ENCODE data around the gene PODNL1.

Gene PODNL1

DNA sequence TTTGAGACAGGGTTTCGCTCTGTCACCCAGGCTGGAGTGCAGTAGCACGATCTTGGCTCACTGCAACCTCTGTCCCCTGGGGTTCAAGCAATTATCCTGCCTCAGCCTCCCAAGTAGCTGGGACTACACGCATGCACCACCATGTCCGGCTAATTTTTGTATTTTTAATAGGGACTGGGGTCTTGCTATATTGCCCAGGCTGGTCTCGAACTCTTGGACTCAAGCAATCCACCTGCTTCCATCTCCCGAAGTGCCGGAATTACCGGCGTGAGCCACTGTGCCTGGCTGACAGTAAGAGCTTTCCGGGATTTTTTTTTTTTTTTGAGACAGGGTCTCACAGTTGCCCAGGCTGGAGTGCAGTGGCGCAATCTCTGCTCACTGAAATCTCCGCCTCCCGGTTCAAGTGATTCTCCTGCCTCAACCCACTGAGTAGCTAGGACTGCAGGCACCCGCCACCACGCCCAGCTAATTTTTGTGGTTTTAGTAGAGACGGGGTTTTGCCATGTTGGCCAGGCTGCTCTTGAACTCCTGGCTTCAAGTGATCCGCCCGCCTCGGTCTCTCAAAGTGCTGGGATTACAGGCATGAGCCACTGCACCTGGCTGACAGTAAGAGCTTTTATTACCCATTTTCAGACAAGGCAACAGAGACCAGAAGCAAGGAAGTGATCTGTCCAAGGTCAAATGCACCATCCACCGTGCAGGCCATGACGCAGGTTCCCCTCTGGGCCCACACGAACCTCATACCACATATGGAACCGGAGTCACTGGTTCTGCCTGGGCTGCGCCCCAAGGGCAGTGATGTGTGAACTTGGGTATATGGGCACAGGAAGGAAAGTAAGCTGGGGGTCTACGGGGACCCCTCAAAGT lies 46.9 kb upstream of the PODNL1 start:
- TF ChIP-seq FOXP2 (optimal IDR thresholded peaks at IDR 0.05; ENCODE audit: borderline replicate concordance, extremely low read depth, extremely low read length, insufficient read depth) (no peak), TAF1 (IDR thresholded peaks at IDR 0.05; ENCODE audit: borderline replicate concordance, insufficient read depth, low read length) (no peak), REST (IDR thresholded peaks at IDR 0.05; ENCODE audit: insufficient read depth in 1 of 2, low read depth in 2 of 2, low read length in 2 of 2) (no peak), POLR2AphosphoS5 (IDR thresholded peaks at IDR 0.05; ENCODE audit: low read depth, low read length) (no peak)

DNA sequence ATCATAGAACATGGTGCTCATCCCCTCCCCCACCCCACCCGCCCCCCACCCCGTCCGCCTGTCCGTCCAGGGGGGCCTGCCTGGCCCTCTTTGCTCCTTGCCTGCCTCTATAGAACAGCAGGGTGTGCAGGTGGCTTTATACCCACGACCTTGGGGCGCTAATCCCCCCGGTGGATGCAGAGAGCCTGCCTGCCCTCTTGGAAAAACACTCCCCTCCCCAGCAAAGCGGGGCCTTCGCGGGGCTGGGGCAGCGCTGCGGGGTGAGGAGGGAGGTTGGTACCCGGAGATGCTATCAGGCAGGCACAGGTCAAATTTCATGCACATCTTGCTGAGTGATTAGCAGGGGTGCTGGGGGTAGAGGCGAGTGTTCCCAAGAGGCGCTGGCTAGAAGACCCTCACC lies 46.0 kb upstream of the PODNL1 start:
- no peak for TF ChIP-seq SIN3A (IDR thresholded peaks at IDR 0.05; ENCODE audit: borderline replicate concordance, insufficient read depth, low read length)
- no peak for TF ChIP-seq REST (IDR thresholded peaks at IDR 0.05; ENCODE audit: insufficient read depth in 1 of 2, low read depth in 2 of 2, low read length in 2 of 2)
- no peak for TF ChIP-seq POLR2AphosphoS5 (IDR thresholded peaks at IDR 0.05; ENCODE audit: low read depth, low read length)

- TF ChIP-seq SIN3A (IDR thresholded peaks at IDR 0.05; ENCODE audit: borderline replicate concordance, insufficient read depth, low read length) (no peak), TAF1 (IDR thresholded peaks at IDR 0.05; ENCODE audit: borderline replicate concordance, insufficient read depth, low read length) (no peak)
Observed at GRCh38 chr19:13983213-13983889, 45.1 kb upstream of the PODNL1 start.

- TF ChIP-seq FOXP2 (optimal IDR thresholded peaks at IDR 0.05; ENCODE audit: borderline replicate concordance, extremely low read depth, extremely low read length, insufficient read depth) = no peak
- TF ChIP-seq SIN3A (IDR thresholded peaks at IDR 0.05; ENCODE audit: borderline replicate concordance, insufficient read depth, low read length) = no peak
- TF ChIP-seq POLR2AphosphoS5 (IDR thresholded peaks at IDR 0.05; ENCODE audit: low read depth, low read length) = no peak
Observed at GRCh38 chr19:13982773-13983172, 44.6 kb upstream of the PODNL1 start.

DNA sequence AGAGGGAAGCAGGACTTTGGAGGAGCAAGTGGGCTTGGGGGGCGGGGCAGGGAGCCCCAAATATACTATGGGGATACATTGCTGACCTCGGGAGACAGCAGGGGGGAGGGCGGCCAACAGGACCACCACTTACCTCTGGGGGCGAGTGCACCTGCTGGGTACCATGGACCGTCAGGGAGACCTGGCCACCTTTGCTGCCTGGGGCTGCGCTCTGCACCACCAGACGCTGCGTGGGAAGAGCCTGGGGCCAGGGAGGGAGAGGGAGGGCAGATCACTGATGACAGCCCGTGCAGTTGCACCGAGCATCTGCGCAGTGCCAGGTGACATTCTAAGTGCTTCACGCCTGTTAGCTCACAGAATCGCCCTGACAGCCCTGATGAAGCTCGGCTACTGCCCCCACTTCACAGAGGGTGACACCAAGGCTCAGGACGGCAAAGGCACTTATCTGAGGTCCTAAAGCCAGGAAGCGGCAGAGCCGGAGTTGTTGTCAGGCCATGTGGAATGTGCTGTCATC lies 43.8 kb upstream of the PODNL1 start:
- no peak for TF ChIP-seq TAF1 (IDR thresholded peaks at IDR 0.05; ENCODE audit: borderline replicate concordance, insufficient read depth, low read length)
- no peak for TF ChIP-seq FOXP2 (optimal IDR thresholded peaks at IDR 0.05; ENCODE audit: borderline replicate concordance, extremely low read depth, extremely low read length, insufficient read depth)
- TF ChIP-seq POLR2AphosphoS5 (IDR thresholded peaks at IDR 0.05; ENCODE audit: low read depth, low read length) = no peak

DNA sequence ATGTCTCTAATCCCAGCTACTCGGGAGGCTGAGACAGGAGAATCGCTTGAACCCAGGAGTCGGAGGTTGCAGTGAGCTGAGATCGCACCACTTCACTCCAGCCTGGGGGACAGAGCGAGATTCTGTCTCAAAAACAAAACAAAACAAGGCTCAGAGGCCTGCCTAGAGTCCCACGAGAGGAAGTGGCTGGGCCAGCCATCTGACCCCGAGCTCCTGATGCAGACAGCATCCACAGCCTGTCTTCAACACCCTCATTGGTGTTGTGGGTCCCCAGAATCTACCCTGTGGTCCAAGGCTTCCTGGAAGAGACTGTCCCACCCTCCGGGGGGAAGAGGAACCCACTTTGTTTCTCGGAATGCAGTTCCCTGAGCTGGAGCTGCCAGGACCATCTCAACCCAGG lies 43.2 kb upstream of the PODNL1 start:
- no peak for TF ChIP-seq FOXP2 (optimal IDR thresholded peaks at IDR 0.05; ENCODE audit: borderline replicate concordance, extremely low read depth, extremely low read length, insufficient read depth)
- no peak for TF ChIP-seq TAF1 (IDR thresholded peaks at IDR 0.05; ENCODE audit: borderline replicate concordance, insufficient read depth, low read length)
- no peak for TF ChIP-seq SIN3A (IDR thresholded peaks at IDR 0.05; ENCODE audit: borderline replicate concordance, insufficient read depth, low read length)
- no peak for TF ChIP-seq POLR2AphosphoS5 (IDR thresholded peaks at IDR 0.05; ENCODE audit: low read depth, low read length)
- no peak for TF ChIP-seq REST (IDR thresholded peaks at IDR 0.05; ENCODE audit: insufficient read depth in 1 of 2, low read depth in 2 of 2, low read length in 2 of 2)
